AG09309 (cell line): ENCODE data around the gene RBM10.

Experiments
- DNase-seq: peaks from one replicate; pipeline ENCODE4 v3.0.0-alpha.2; 2010; ENCODE audit warnings: low read depth
- H3K4me3 ChIP-seq: 2 replicates; pipeline ENCODE4 v1.5.1; 2011; ENCODE audit warnings: mild to moderate bottlenecking, low read depth, low read length, moderate library complexity; ENCODE audit not compliant: control insufficient read depth
- CTCF ChIP-seq: IDR thresholded peaks from 2 replicates; pipeline ENCODE4 v1.5.1; 2011; ENCODE audit warnings: mild to moderate bottlenecking, low read depth, low read length, inconsistent platforms; ENCODE audit not compliant: insufficient read depth, control insufficient read depth; ENCODE audit errors: missing control alignments

Gene RBM10

GRCh38 chrX:47145395-47146120 lies 537 bp downstream of the RBM10 start:
- H3K4me3 ChIP-seq, result peak overlapping the region; percentile 79
- no peak for DNase-seq
- no peak for TF ChIP-seq CTCF

GRCh38 chrX:47146121-47146935 lies 1.3 kb downstream of the RBM10 start:
- DNase-seq, result no peak
- TF ChIP-seq CTCF, result no peak
- peak overlapping the region; percentile 79 for H3K4me3 ChIP-seq

- no peak for DNase-seq
- TF ChIP-seq CTCF, result no peak
- H3K4me3 ChIP-seq, result peak overlapping the region; percentile 79
These were observed 2.2 kb downstream of the RBM10 start for GRCh38 chrX:47146936-47147859.

GRCh38 chrX:47148946-47149345 lies 3.9 kb downstream of the RBM10 start:
- DNase-seq, result no peak
- TF ChIP-seq CTCF, result no peak
- no peak overlapping the region for H3K4me3 ChIP-seq

GRCh38 chrX:47151435-47151834 lies 6.4 kb downstream of the RBM10 start:
- H3K4me3 ChIP-seq, result no peak overlapping the region
- DNase-seq, result no peak
- TF ChIP-seq CTCF, result no peak
